Activated CD4-positive, alpha-beta memory T cell treated with anti-CD3 and anti-CD28 coated beads for 36 hours (primary cell): ENCODE results near the gene ZBTB24. TPM values are rescaled to one million over a fixed set of nuclear protein-coding genes. Genes with fewer than 3 reads are reported as not detected.
"Not testable (repeated sequence)": the region's sequence is repeated elsewhere in the genome, so short reads cannot be mapped to it uniquely, and the experiment has no call there.

Experiments
- CTCF ChIA-PET: fragments of 350-600 bp; sonication (Branson Sonifier 250); formaldehyde crosslinking; loops from one replicate; lab custom pipeline; 2021; ENCODE audit warnings: antibody characterized with exemption, inconsistent platforms; lab: Charles Lee
- POLR2A ChIA-PET: fragments of 350-600 bp; sonication (Branson Sonifier 250); formaldehyde crosslinking; loops from one replicate; lab custom pipeline; 2021; ENCODE audit warnings: antibody characterized with exemption; lab: Charles Lee
- DNase-seq: peaks from one replicate; pipeline ENCODE4 v3.0.0-alpha.2; 2020
- H3K27ac Mint-ChIP-seq: one replicate; pipeline ENCODE4 v1.8.0; 2021; ENCODE audit warnings: mixed read lengths
- H3K27me3 Mint-ChIP-seq: one replicate; pipeline ENCODE4 v1.8.0; 2021; ENCODE audit warnings: mixed read lengths
- H3K36me3 Mint-ChIP-seq: one replicate; pipeline ENCODE4 v1.8.0; 2021; ENCODE audit warnings: mixed read lengths
- H3K4me1 Mint-ChIP-seq: one replicate; pipeline ENCODE4 v1.8.0; 2021; ENCODE audit warnings: low read depth, mixed read lengths
- H3K4me3 Mint-ChIP-seq: one replicate; pipeline ENCODE4 v1.8.0; 2021; ENCODE audit warnings: mild to moderate bottlenecking, mixed read lengths
- H3K9me3 Mint-ChIP-seq: one replicate; pipeline ENCODE4 v1.8.0; 2021; ENCODE audit warnings: mixed read lengths
- intact Hi-C: fragments of 100-400 bp; cut with micrococcal nuclease; formaldehyde crosslinking; loops from one replicate; pipeline ENCODE4 v1.15.1; 2023
- total RNA-seq, 2 experiments: library from RNA; stranded (reverse); gene quantifications; one replicate each; pipeline ENCODE4 v1.2.3, GENCODE V29; 2021

ZBTB24 gene
- total RNA-seq, 2 experiments from 2014 or later: 10.9 to 11.8 TPM

DNA sequence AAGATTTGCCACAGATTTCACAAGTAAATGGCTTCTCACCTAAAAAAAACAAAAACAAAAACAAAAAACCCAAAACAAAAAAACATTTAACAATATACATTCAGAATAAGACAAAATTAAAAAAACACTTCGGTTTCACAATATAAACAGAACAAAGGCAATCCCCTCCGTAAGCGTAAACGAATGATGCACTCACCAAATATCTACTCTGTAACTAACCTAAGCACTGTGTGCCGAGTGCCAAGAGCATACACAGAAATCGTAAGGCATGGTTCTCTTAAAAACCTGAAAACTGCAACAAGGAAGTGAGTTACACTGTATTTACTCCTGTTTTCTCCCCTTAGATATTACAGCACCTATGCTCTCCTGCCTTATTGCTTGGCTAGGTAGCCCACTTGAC, 15.3 kb downstream of the ZBTB24 start:
- no peaks in the 10 kb centered on the region for H3K27me3 Mint-ChIP-seq
- ChIA-PET CTCF (no interaction called here), POLR2A (no interaction called here)
- intact Hi-C loops: no loop called here
- H3K9me3 Mint-ChIP-seq: no peaks in the 10 kb centered on the region
- peak overlapping the region; percentile 6 for H3K27ac Mint-ChIP-seq
- no peak overlapping the region for H3K4me3 Mint-ChIP-seq
- no peak for DNase-seq
- peaks cover 75% of the 10 kb centered on the region for H3K36me3 Mint-ChIP-seq
- H3K4me1 Mint-ChIP-seq: peaks cover 67% of the 10 kb centered on the region

DNA sequence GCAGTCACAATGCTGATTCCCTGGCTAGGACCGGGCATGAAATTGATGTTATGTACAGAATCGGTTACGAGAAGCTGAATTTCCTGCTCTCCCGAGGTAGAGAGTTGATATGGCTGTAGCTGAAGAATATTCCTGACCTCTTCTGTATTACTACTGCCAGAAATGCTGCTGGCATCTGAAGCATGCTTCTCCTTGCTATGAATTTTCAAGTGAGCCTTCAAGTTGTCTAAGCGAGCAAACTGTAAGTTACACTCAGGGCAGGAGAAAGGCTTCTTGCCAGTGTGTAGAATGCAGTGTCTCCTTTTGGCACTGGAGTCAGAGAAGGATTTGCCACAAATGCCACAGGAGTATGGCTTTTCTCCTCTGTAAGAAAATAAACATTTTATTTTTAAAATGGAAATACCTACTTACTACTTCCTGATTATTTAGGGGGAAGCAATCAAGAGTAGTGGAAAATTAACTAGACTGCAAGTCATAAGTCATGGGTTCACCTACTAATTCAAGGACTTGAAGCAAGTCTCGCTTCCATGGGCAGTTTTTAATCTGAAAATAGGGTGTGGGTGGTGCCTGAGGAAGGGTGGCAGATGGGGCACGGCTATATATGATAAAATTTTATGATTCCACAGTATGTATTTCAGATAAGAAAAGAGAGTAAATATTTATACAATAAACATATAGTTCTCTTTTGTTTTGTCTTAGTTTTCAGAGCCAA, 16.7 kb downstream of the ZBTB24 start:
- POLR2A ChIA-PET: interaction anchor here (1.1 kb wide), 1 partner anchor 14 kb away, joined by 3 read pairs; no protein-coding TSS in a partner anchor

GRCh38 chr6:109465772-109466171, 17.2 kb downstream of the ZBTB24 start:
- ChIA-PET CTCF (no interaction called here), POLR2A (interaction anchor here (1.1 kb wide), 1 partner anchor 15 kb away, joined by 3 read pairs; no protein-coding TSS in a partner anchor)
- no peak overlapping the region for H3K4me3 Mint-ChIP-seq
- H3K27me3 Mint-ChIP-seq: no peaks in the 10 kb centered on the region
- H3K9me3 Mint-ChIP-seq: peaks cover 4% of the 10 kb centered on the region
- DNase-seq: no peak
- peaks cover 74% of the 10 kb centered on the region for H3K36me3 Mint-ChIP-seq
- intact Hi-C loops: no loop called here
- peaks cover 58% of the 10 kb centered on the region for H3K4me1 Mint-ChIP-seq
- peak overlapping the region; percentile 23 for H3K27ac Mint-ChIP-seq

More for the DNA sequence above, 16.7 kb downstream of the ZBTB24 start:
- CTCF ChIA-PET: no interaction called here
- Mint-ChIP-seq H3K36me3 (peaks cover 74% of the 10 kb centered on the region), H3K4me1 (peaks cover 63% of the 10 kb centered on the region), H3K27me3 (no peaks in the 10 kb centered on the region), H3K9me3 (peaks cover 4% of the 10 kb centered on the region), H3K27ac (peak overlapping the region; percentile 23), H3K4me3 (no peak overlapping the region)
- no peak for DNase-seq
- intact Hi-C loops: no loop called here

GRCh38 chr6:109461733-109462526, 21.1 kb downstream of the ZBTB24 start:
- intact Hi-C loops: no loop called here
- no peak for DNase-seq
- peak overlapping the region; percentile 50 for H3K27ac Mint-ChIP-seq
- H3K9me3 Mint-ChIP-seq: peaks cover 4% of the 10 kb centered on the region
- H3K27me3 Mint-ChIP-seq: no peaks in the 10 kb centered on the region
- ChIA-PET CTCF (no interaction called here), POLR2A (interaction anchor here (0.8 kb wide), 1 partner anchor 11 kb away, joined by 3 read pairs; no protein-coding TSS in a partner anchor)
- no peak overlapping the region for H3K4me3 Mint-ChIP-seq
- peaks cover 46% of the 10 kb centered on the region for H3K36me3 Mint-ChIP-seq
- H3K4me1 Mint-ChIP-seq: peaks cover 72% of the 10 kb centered on the region

DNA sequence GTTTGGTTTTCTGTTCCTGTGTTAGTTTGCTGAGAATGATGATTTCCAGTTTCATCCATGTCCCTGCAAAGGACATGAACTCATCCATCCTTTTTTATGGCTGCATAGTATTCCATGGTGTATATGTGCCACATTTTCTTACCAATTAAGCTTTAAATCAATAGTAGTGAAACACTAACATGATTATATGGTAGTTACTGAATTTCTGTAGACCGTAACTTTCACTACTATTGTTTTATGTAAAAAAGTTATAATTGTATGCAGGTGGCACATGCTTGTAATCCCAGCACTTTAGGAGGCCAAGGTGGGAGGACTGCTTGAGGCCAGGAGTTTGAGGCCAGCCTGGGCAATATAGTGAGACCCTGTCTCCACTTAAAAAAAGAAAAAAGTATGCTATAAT, 21.8 kb downstream of the ZBTB24 start:
- H3K4me3 Mint-ChIP-seq, POLR2A ChIA-PET, DNase-seq, H3K27me3 Mint-ChIP-seq, intact Hi-C loops, H3K9me3 Mint-ChIP-seq: not testable (repeated sequence)
- Mint-ChIP-seq H3K4me1 (peaks cover 74% of the 10 kb centered on the region), H3K36me3 (peaks cover 42% of the 10 kb centered on the region), H3K27ac (peak overlapping the region; percentile 43)
- CTCF ChIA-PET: interaction anchor here (1.4 kb wide), 1 partner anchor 18 kb away, joined by 3 read pairs; no protein-coding TSS in a partner anchor

DNA sequence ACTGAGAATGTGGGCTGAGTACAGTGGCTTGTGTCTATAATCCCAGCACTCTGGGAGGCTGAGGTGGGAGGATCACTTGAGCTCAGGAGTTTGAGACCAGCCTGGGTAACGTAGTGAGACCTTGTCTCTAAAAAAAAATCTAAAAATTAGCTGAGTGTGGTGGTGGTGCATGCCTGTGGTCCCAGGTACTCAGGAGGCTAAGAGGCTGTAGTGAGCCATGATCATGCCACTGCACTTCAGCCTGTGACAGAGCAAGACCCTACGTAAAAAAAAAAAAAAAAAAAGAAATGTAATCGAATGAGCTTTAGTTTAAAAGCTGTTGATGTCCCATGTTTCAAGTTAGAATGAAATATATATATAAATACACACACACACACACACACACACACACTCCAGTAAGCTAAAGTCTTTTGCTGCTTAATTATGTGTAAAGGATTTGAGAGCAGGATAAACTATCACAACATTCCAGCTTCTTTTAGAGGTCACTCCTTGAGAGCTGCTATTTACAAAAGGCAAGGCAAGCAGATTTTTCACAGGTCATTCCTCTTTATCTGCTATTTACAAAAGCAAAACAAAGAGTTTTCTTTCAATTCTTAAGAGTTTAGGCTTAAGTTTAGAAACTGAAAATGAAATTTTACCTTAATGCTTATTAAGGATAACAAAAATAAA, 22.7 kb downstream of the ZBTB24 start:
- peaks cover 33% of the 10 kb centered on the region for H3K36me3 Mint-ChIP-seq
- ChIA-PET CTCF (interaction anchor here (0.6 to 1.5 kb wide), 3 partner anchors 12 to 1161 kb away, joined by 3 read pairs; no protein-coding TSS in a partner anchor), POLR2A (interaction anchor here (1.9 kb wide), 1 partner anchor 10 kb away, joined by 11 read pairs; no protein-coding TSS in a partner anchor)
- peaks cover 4% of the 10 kb centered on the region for H3K9me3 Mint-ChIP-seq
- DNase-seq: no peak
- no peak overlapping the region for H3K27ac Mint-ChIP-seq
- no peaks in the 10 kb centered on the region for H3K27me3 Mint-ChIP-seq
- intact Hi-C loops: no loop called here
- H3K4me1 Mint-ChIP-seq: peaks cover 65% of the 10 kb centered on the region
- no peak overlapping the region for H3K4me3 Mint-ChIP-seq

DNA sequence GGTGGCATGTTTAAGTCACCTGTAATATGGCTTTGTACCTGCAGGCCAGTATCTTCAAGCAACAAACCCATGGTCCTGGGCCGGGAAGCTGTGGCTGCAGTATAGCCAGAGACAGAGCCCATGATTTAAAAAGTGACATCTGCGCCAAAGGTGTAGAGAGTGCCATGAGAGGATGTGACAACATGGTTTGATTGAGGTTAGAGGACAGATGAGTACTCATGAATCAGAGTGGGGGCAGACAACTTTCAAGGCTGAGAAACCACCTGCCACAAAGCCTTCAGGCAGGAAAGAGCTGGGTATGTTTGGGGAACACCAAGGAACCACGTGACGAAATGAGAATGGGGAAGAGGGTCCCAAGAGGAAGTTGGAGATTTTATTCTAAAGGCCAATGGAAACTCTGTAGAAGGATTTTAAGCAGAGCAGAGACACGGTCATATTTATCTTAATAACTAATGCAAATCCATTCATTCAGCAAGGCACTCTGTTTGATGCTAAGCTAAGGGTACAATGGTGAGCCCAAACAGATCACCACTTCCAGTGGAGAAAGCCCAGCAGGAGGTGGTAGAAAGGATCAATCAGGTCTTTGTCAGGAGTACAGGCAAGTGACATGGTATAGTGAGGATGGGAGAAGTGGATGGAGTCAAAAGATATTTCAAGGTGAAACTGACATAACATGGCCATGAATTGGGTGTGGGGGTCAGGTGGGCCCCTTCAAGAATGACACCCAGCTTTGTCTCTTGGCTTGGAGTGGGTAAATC, 24.1 kb downstream of the ZBTB24 start:
- intact Hi-C loops: loop anchor here (1.0 to 5.0 kb wide), 6 partner anchors 13 to 897 kb away; partner anchors contain the start of genes AK9, FIG4, FOXO3 and SESN1
- no peak overlapping the region for H3K4me3 Mint-ChIP-seq
- H3K36me3 Mint-ChIP-seq: peaks cover 24% of the 10 kb centered on the region
- no peaks in the 10 kb centered on the region for H3K27me3 Mint-ChIP-seq
- peaks cover 4% of the 10 kb centered on the region for H3K9me3 Mint-ChIP-seq
- peaks cover 64% of the 10 kb centered on the region for H3K4me1 Mint-ChIP-seq
- H3K27ac Mint-ChIP-seq: peak overlapping the region; percentile 39
- CTCF ChIA-PET: interaction anchor here (1.0 to 1.5 kb wide), 4 partner anchors 10 to 75 kb away, joined by 3 to 4 read pairs (median 3); no protein-coding TSS in a partner anchor
- POLR2A ChIA-PET: interaction anchor here (0.6 to 1.9 kb wide), 4 partner anchors 11 to 1441 kb away, joined by 3 to 11 read pairs (median 4); partner anchors contain the start of gene ZBTB24
- peak; percentile 71 for DNase-seq

DNA sequence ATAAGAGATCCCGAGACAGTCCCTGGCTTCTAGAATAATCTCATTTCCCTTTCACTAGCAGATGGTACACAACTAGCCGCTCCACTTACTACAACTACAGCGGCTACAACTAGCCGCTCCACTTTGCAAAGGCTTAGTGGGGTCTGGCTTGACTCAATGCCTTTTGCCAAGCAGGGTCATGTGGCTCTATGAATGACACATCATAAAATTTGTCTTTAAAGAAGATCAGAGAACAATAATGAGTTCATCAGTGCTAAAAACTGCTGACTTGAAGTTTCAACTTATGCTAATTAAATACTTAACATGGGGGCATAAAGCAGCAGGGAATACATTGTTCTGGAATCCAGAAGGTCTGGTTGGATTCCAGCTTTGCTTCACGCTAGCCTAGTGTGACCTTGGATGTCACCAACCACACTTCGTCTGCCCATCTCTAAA, 25.4 kb downstream of the ZBTB24 start:
- Mint-ChIP-seq H3K4me1 (peaks cover 71% of the 10 kb centered on the region), H3K4me3 (no peak overlapping the region), H3K27me3 (no peaks in the 10 kb centered on the region), H3K27ac (no peak overlapping the region), H3K9me3 (peaks cover 4% of the 10 kb centered on the region), H3K36me3 (peaks cover 23% of the 10 kb centered on the region)
- DNase-seq: no peak
- intact Hi-C loops: loop anchor here (5.0 kb wide), 3 partner anchors 270 to 895 kb away; partner anchors contain the start of genes FOXO3 and SESN1
- ChIA-PET POLR2A (interaction anchor here (1.3 to 3.1 kb wide), 2 partner anchors 25 to 75 kb away, joined by 5 to 20 read pairs; partner anchors contain the start of gene CD164), CTCF (interaction anchor here (1.3 to 5.4 kb wide), 2 partner anchors 13 to 270 kb away, joined by 4 to 37 read pairs; no protein-coding TSS in a partner anchor)

- ChIA-PET CTCF (interaction anchor here (1.3 to 5.4 kb wide), 3 partner anchors 13 to 269 kb away, joined by 4 to 37 read pairs (median 5); no protein-coding TSS in a partner anchor), POLR2A (interaction anchor here (1.3 to 5.5 kb wide), 4 partner anchors 15 to 83 kb away, joined by 5 to 37 read pairs (median 13); partner anchors contain the start of genes CD164, PPIL6 and SMPD2)
- intact Hi-C loops: loop anchor here (5.0 kb wide), 3 partner anchors 270 to 895 kb away; partner anchors contain the start of genes FOXO3 and SESN1
- Mint-ChIP-seq H3K36me3 (peaks cover 19% of the 10 kb centered on the region), H3K27ac (peak overlapping the region; percentile 8), H3K4me3 (peak overlapping the region; percentile 11), H3K27me3 (no peaks in the 10 kb centered on the region), H3K9me3 (peaks cover 3% of the 10 kb centered on the region), H3K4me1 (peaks cover 66% of the 10 kb centered on the region)
- no peak for DNase-seq
Observed at GRCh38 chr6:109456710-109457561, 26.1 kb downstream of the ZBTB24 start.
